Measurements from ENCODE around the gene SLC8A1.

- TF ChIP-seq RAD21 (IDR thresholded peaks at IDR 0.05; ENCODE audit: insufficient read depth, low read depth, low read length) (no peak), FOXM1 (IDR thresholded peaks at IDR 0.05; ENCODE audit: low read depth, low read length) (no peak), MTA2 (IDR thresholded peaks at IDR 0.05; ENCODE audit: low read depth) (no peak)
Measured at GRCh38 chr2:40284797-40285196, 167.1 kb downstream of the SLC8A1 start.

All from GM12878 (cell line).